GM19455 (cell line): ENCODE measurements around the gene DDIT3.

ENCODE experiments used
- ATAC-seq: cut with Tn5 transposase; IDR thresholded peaks from one replicate; pipeline ENCODE4 v1.9.1; 2021; ENCODE audit not compliant: unreplicated experiment

DDIT3 gene

GRCh38 chr12:57547288-57548012 lies 27.1 kb upstream of the DDIT3 start:
- ATAC-seq, result no peak

DNA sequence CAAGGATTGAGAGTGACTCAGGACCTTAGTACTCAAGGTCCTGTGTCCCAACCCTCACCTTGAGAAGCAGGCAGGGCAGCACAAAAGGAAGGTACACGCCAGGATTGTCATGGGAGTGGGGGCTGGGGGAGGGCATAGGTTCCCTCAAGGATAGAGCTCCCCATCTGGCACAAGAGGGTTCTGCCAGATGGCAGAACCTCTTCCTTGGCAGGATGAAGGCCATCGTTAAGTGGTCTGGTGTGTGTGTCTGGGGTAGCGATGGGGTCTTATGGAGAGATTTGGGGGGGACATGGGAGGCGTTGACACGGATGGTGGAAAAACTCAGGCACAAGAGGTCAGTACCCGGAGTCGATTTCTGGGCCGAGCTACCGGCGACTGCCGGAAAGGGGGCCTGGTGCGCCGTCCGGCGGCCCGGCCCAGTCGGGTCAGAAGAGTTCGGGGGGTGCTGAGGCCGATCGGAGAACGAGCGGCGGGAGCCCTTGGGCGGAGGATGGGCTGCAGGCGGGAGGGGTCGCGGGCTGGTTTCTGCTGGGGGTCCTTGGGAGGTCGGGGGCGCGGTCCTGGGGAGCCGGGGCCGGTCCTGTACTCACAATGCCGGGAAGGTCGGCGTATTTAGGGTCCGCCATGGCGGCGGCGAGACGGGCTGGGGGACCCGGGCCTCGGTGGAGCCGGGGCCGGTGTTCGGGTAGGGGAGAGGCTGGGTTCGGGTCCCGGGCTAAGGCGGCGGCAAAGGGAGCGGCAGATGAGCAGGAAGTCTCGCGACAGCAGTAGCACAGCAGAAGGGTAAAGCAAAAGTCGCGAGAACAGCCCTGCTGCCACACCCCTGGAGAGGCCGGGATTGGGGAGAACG lies 26.3 kb upstream of the DDIT3 start, which contains the start of gene DCTN2:
Gene DCTN2 (minus strand): TSS at position 755 of the 850 bp plus-strand sequence. CDS start 129 bp downstream, at position 626.
- peak; percentile 97 for ATAC-seq

DNA sequence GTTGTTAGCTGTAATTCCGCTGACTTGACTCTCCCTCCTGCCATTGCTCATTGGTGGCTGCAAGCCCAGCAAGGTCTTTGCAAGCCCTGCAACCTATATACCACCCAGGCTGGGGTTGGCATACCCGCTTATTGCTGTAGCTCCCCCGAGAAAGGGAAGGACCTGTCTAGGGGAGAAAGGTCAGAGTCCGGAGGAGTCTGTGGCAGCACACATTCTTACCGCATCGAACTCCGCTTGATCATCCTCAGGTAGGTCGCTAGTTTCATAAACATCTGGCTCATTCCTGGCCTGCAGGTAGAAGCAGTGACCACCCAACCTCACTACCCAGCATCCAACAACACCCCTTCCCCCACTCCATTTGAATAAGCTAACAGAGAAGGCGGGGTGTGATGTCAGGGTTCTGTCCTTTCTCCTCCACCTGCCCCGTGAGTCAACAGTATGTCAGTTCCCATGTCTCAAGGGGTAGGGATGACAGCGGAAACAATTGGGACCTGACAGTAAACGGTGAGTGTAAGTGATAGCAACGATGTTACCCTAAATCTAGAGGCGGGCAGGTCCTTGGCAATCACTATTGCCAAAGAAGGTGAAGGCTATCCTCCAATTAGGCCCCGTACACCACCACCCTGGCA lies 25.6 kb upstream of the DDIT3 start:
- ATAC-seq, result no peak

GRCh38 chr12:57543581-57543980 lies 23.3 kb upstream of the DDIT3 start:
- no peak for ATAC-seq

DNA sequence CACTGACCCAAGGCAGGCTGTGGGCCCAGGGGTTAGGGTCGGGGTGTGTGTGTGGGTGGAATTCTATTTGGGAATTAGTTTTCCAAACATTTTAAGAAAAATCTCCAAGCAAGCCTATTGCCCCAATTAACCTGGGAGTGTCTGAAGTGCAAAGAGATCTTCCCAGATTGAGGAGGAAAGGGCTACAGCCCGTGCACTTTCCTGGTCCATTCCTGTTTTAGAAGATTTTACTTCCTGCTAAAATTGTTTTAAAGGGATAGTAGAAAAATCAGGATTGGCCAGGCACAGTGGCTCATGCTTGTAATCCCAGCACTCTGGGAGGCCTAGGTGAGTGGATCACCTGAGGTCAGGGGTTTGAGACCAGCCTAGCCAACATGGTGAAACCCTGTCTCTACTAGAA lies 21.4 kb upstream of the DDIT3 start:
- no peak for ATAC-seq

DNA sequence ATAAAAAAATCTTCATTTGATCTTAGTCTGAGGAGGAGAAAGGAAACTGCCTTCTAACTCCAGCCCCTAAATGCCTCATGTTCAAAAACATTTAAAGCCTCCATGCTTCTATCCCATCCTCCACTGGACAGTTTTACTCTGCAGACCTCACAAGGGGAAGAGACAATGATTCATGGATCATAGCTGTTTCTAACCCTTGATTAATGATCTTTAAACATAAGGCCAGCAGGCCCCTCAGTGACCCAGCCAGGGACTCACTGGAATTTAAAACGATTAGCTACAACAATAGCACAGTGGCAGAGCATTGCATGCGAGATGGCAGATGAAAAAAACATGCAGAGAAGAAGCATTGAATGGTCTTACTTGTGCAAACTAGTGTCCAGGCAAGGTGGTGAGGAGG lies 20.7 kb upstream of the DDIT3 start:
- no peak for ATAC-seq

DNA sequence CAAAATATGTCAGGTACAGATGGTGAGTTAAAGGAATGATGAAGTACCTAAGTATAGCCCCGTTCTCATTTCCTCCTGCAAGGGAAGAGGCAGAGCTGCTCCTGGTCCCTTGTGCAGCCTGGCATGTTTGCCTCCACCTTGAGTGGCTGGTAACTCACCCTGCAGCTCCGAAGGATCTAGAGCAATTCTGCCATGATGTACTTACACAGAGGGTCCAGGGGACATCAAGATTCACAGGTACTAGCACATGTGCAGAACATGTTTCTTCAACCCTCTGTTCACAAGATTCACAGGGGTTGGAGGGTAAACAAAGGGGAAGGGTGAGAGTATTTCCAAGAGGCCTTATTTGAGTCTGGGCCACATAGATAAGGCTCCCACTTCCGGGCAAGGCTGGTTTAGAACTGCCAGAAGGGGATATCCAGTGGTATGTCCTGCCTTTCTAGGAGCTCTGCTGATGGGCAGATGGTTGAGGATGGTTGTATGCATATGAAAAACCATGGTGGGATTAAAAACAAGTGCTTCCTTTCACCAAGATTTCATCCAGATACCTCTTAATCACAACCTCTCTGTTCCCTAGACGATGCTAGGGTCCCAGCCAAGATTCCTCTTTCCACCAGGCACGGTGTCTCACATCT lies 18.9 kb upstream of the DDIT3 start:
- no peak for ATAC-seq

DNA sequence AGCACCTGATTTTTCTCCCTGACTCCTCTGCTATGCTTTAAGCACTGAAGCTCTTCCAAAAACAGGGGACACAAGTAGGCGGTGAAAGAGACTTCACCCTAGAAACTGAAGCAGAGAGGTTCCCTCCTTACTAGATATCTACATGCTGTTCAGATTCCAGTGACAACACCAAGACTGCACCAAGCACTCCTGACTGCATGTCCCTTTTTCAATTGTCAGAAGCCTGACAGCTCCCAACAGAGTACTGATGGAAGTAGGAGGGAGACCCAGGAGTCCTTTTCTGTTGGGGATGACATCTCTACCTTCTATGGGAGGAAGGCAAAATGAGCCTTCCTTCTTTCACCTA lies 16.3 kb upstream of the DDIT3 start:
- no peak for ATAC-seq

GRCh38 chr12:57535764-57536596 lies 15.7 kb upstream of the DDIT3 start:
- no peak for ATAC-seq

DNA sequence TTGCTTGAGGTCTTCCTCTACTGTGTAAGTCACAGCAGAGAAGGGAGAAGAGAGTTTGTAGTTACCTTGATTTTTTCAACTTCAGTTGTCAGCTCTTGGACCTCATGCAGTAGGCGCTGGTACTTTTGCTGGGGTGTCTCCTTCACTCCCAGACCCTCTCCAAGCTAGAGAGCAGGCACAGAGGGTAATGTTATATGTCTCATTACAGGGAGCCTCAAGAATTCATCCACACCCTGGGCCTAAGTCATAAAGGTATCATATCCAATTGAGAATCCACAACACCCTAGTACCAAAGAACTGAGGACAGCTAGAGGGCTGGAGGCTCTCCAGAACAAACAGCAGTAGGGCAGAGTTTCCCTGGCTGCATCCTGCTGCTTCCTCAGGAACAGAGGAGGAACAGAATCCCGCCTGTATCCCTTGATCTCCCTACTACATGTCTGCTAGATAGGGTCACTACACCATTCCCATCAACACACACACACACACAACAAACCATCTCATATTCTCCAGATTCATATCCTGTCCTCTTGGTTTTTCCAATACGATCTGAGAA lies 14.8 kb upstream of the DDIT3 start:
- no peak for ATAC-seq

DNA sequence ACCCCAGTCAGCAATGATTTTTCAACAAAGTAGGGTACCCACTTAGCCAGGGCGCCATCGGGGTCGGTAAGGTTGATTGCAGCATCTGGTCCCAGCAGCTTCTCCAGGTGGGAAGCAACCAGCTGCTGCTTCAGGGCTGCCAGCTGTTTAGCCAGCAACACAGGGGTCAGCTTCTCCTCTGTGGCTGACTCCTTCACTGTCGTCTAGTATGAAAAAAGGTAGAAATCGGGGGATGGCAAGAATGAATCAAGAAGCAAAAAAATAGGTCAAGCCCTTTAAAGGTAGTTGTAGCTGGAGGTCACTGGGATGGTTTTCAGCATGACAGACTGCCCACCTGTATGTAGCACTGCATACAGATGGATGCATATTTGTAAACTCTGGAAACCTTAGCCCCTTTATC lies 13.9 kb upstream of the DDIT3 start:
- ATAC-seq, result no peak

GRCh38 chr12:57533108-57533507 lies 12.8 kb upstream of the DDIT3 start:
- no peak for ATAC-seq

GRCh38 chr12:57531836-57532235 lies 11.5 kb upstream of the DDIT3 start:
- no peak for ATAC-seq

DNA sequence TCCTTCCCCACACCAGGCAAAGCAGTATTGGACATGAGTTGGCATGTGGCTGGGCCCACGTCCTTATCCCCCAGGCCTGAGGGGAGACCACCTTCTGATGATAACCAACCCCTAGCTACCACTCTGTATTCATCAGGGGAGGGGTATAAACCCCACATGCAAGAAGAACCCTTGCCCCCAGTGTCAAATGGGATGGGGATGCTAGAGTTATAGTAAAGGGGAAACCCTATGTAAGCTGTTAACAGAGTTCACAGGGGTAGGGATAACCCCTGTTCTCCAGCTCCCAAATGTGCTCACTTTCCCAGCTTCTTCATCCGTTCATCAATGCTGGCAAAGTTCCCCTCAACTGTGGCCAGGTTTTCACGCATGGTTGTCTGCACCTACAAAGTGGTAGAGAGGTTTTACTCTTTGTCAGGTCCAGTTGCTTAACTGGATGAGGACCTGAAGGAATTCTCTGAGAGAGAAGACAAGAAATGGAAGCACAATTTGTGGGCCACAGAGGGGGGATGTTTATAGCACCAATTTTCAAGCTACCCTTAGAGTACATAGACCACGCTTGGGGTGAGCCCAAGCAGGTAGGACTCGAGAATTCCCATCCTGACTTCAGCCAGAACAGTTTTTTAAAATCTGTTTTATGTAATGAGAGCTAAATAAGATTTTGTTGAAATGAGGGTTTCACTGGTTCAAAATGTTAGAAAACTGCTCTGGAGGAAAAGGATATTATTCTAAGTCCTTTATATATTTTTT lies 10.3 kb upstream of the DDIT3 start:
- ATAC-seq, result no peak

GRCh38 chr12:57529831-57530230 lies 9.5 kb upstream of the DDIT3 start:
- ATAC-seq, result no peak

DNA sequence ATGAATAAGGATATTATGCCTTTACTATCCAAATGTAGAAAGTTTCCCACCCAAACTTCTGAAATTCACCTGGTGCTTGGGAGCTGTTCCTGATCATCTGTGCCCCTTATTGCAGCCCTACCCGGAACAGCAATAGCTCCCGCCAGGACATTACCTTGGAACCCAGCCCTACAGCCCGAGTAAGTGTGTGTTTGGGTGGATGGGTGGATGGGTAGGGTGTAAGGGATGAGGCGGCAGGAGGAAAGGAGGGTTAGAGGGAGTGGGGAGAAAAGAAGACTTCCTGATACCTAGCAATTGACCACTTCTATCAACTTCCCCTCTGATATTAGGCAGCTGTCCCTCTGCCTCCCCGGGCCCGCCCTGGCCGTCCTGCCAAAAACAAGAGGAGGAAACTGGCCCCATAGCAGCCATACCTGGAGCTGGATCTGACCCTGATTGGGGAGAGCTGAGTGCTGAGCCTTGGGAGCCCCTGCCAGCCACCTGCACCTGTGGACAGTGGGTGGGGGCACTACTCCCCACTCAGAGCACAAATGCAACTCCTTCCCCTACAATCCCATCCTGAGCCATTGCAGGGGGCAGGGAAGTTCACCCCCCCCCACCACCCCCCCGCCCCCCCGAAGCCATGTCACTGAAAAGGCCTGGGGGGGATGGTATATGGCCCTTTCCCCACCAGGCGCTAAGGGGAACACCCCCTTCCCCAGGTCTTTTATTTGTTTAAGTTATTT lies 8.7 kb upstream of the DDIT3 start:
- ATAC-seq, result no peak

DNA sequence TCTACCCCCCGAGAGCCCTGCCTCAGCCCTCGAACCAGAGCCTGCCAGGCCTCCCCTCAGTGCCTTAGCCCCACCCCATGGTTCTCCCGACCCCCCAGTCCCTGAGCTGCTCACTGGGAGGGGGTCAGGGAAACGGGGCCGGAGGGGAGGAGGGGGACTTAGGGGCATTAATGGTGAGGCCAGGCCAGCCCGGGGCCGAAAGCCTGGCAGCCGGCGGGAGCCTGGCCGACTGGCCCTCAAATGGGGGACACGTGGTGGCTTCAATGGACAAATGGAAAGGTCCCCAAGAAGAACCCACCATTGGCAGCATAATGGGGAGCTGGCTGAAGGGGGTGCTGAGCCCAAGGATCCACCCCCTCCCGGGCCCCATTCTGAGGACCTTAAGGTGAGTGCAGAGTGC lies 7.9 kb upstream of the DDIT3 start:
- ATAC-seq, result no peak

GRCh38 chr12:57527184-57527583 lies 6.9 kb upstream of the DDIT3 start:
- ATAC-seq, result no peak
